Skeletal muscle tissue (tissue), 1 donor: ENCODE results near the gene NIPAL1. TPM values are rescaled to one million over a fixed set of nuclear protein-coding genes. Genes with fewer than 3 reads are reported as not detected.

Experiments used
- total RNA-seq: library from RNA; depleted of rRNA; stranded (reverse); fragments of >200 nt; gene quantifications from one replicate; pipeline ENCODE4 v1.2.3, GENCODE V29; 2014

NIPAL1 gene
- total RNA-seq, 1 donor from 2014 or later: 1.0 TPM

Other genes starting within 250 kb of the NIPAL1 start
- gene CORIN, start 178.7 kb upstream of the NIPAL1 start, total RNA-seq: 2.1 TPM
- 7.8 TPM for gene NFXL1, start 102.2 kb upstream of the NIPAL1 start, total RNA-seq
- gene CNGA1, start 91 bp upstream of the NIPAL1 start, total RNA-seq: under 0.01 TPM
- gene TXK, start 117.5 kb downstream of the NIPAL1 start, total RNA-seq: 0.52 TPM